Naive thymus-derived CD8-positive, alpha-beta T cell (primary cell): ENCODE measurements around the gene PRLH. TPM values are rescaled to one million over a fixed set of nuclear protein-coding genes. Genes with fewer than 3 reads are reported as not detected.
A peak's percentile ranks its signal among the peaks of the same experiment; 100 is the strongest.

Experiments
- ATAC-seq, 2 donors: fragments of 150-1000 bp; cut with Tn5 transposase in 1 of 2; sonication (Bioruptor Pico), chemical (Tn5 transposase) in 1 of 2; 1 replicate in 1 of 2; 2 replicates in 1 of 2; pipeline ENCODE4 v1.10.0; 2021; ENCODE audit warnings: mild to moderate bottlenecking in 2 of 2, moderate library complexity in 2 of 2
- POLR2A ChIA-PET: fragments of 350-600 bp; sonication (Branson Sonifier 250); formaldehyde crosslinking; loops from one replicate; lab custom pipeline; 2021; ENCODE audit warnings: antibody characterized with exemption; lab: Charles Lee
- DNase-seq, 10 donors: peaks; one replicate each; pipeline versions ENCODE4 v3.0.0 to v3.0.0-alpha.2; 2020 to 2022
- H3K27ac Mint-ChIP-seq, 10 donors: one replicate each; pipeline ENCODE4 v1.8.0; 2020 to 2022; ENCODE audit warnings: mild to moderate bottlenecking in 10 of 10, mixed read lengths in 10 of 10, moderate library complexity in 4 of 10, inconsistent platforms in 1 of 10
- H3K27me3 Mint-ChIP-seq, 5 donors: one replicate each; pipeline ENCODE4 v1.8.0; 2021 to 2022; ENCODE audit warnings: mixed read lengths in 5 of 5
- H3K36me3 Mint-ChIP-seq, 3 donors: one replicate each; pipeline ENCODE4 v1.8.0; 2020 to 2022; ENCODE audit warnings: mixed read lengths in 3 of 3, mild to moderate bottlenecking in 2 of 3, inconsistent platforms in 1 of 3
- H3K4me1 Mint-ChIP-seq, 4 donors: one replicate each; pipeline ENCODE4 v1.8.0; 2021 to 2022; ENCODE audit warnings: mixed read lengths in 4 of 4
- H3K4me3 Mint-ChIP-seq, 10 donors: one replicate each; pipeline ENCODE4 v1.8.0; 2020 to 2022; ENCODE audit warnings: mild to moderate bottlenecking in 10 of 10, mixed read lengths in 10 of 10, moderate library complexity in 6 of 10, inconsistent platforms in 1 of 10
- H3K9me3 Mint-ChIP-seq, 9 donors: one replicate each; pipeline ENCODE4 v1.8.0; 2020 to 2022; ENCODE audit warnings: mixed read lengths in 9 of 9, mild to moderate bottlenecking in 3 of 9, inconsistent platforms in 1 of 9, moderate library complexity in 1 of 9
- polyA plus RNA-seq, 3 donors: library from polyadenylated mRNA; unstranded; fragments of 300-500 nt; fragmentation: Illumina TruSeq; gene quantifications; one replicate each; pipeline ENCODE4 v1.2.3, GENCODE V29; 2021
- total RNA-seq, 8 experiments: library from RNA in 2 of 8; stranded (reverse) in 2 of 8; gene quantifications; one replicate each; pipeline ENCODE4 v1.2.3 and lab custom pipeline; 2021 to 2026

Gene PRLH
- total and polyA plus RNA-seq, 5 experiments from 2014 or later: not detected

DNA sequence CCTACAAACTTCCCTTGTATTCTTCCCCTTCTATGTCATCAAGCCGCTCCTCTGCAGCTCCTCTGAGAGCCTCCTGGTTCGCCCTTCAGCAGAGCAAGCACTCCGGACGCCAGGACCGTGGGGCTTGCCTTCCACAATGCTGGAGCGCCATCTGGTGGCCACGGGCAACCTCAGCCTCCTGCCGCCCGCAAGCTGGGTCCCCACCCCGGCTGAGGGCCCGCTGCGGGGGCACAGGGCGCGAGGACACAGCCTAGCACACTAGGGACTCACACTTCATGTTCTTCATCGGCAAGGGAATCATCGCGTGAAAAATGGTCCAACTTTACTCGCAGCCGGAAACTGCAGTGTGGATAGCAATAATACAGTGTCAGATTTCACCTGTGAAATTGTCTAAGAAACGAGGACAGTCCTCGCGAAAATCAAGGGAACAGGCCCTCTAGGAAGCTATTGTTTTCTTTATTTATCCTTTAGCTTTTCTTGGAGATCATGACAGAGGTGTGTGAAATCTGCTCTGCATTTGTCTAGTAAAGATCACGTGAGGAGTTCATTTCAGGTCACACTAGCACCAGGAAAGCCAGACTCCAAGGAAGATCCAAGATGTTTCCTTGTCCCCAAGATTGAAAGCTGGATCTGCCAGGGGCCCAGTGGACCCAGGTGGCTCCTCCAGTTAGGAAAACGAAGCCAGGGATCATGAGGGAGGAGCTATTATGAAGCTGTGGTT lies 5.8 kb downstream of the PRLH start:
- peak; percentile 98 to 100 for ATAC-seq
- H3K27ac Mint-ChIP-seq: peak overlapping the region in 4 of 10 donors; percentile 17 to 61 (median 36)
- DNase-seq: peak; percentile 70 to 92 (median 82)
- H3K27me3 Mint-ChIP-seq: peaks cover 0 to 9% (median 0%) of the 10 kb centered on the region in 5 donors
- POLR2A ChIA-PET: interaction anchor here (1.1 kb wide), 1 partner anchor 97 kb away, joined by 4 read pairs; no protein-coding TSS in a partner anchor
- H3K4me3 Mint-ChIP-seq: no peak overlapping the region
- H3K9me3 Mint-ChIP-seq: no peaks in the 10 kb centered on the region
- H3K36me3 Mint-ChIP-seq: no peaks in the 10 kb centered on the region
- peaks cover 3 to 6% (median 4%) of the 10 kb centered on the region in 4 donors for H3K4me1 Mint-ChIP-seq

DNA sequence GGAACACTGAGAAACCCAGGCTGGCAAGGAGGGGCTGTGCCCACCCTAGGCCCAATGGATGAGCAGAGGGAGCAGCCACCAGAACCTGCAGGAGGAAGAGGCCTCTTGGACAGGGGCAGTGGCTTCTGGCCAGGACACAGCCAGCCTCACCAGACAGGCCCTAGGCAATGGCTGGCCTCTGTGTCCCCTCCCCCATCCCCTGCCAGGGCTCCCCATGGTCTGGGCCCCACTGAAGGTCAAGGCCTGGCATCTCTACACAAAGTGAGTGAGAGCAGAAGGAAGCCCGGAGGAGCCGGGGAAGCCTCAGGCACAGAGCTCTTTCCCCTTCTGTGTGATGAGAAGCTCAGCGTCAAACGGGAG lies 6.3 kb downstream of the PRLH start:
- POLR2A ChIA-PET: no interaction called here
- Mint-ChIP-seq H3K27ac (no peak overlapping the region), H3K4me3 (no peak overlapping the region), H3K27me3 (peaks cover 0 to 8% (median 0%) of the 10 kb centered on the region in 5 donors), H3K4me1 (peaks cover 3 to 6% (median 4%) of the 10 kb centered on the region in 4 donors), H3K9me3 (no peaks in the 10 kb centered on the region), H3K36me3 (no peaks in the 10 kb centered on the region)
- ATAC-seq (no peak), DNase-seq (no peak)

GRCh38 chr2:237573721-237574415 lies 7.5 kb downstream of the PRLH start:
- Mint-ChIP-seq H3K9me3 (no peaks in the 10 kb centered on the region), H3K4me3 (no peak overlapping the region), H3K4me1 (peaks cover 3 to 6% (median 4%) of the 10 kb centered on the region in 4 donors), H3K36me3 (no peaks in the 10 kb centered on the region), H3K27me3 (peaks cover 0 to 8% (median 0%) of the 10 kb centered on the region in 5 donors), H3K27ac (peak overlapping the region in 5 of 10 donors; percentile 2 to 68 (median 45))
- DNase-seq: no peak
- POLR2A ChIA-PET: no interaction called here
- ATAC-seq: no peak

DNA sequence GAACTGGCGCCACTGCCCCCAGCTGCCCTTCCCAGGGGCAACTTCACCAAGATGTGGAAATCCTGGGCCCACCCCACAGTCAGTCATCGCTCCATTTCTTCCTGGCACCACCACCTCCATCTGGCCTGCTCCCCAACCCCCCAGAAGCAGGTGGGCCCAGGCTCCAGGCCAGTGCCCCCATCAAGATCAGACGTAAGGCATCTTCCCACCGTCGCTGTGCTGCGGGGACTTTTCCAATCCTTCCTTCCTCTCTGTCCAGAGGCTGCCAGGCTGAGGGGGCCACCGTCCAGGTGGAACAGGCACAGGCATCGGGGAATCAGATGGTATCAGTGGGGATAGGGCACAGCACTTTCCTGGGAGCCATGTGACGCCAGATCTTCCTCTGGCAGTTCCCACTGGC lies 8.1 kb downstream of the PRLH start:
- no peak for DNase-seq
- peak overlapping the region in 2 of 10 donors; percentile 28 to 53 for H3K27ac Mint-ChIP-seq
- no peaks in the 10 kb centered on the region for H3K9me3 Mint-ChIP-seq
- H3K36me3 Mint-ChIP-seq: no peaks in the 10 kb centered on the region
- POLR2A ChIA-PET: no interaction called here
- peaks cover 3 to 6% (median 4%) of the 10 kb centered on the region in 4 donors for H3K4me1 Mint-ChIP-seq
- H3K27me3 Mint-ChIP-seq: peaks cover 0 to 8% (median 0%) of the 10 kb centered on the region in 5 donors
- no peak overlapping the region for H3K4me3 Mint-ChIP-seq
- no peak for ATAC-seq

- no peaks in the 10 kb centered on the region for H3K9me3 Mint-ChIP-seq
- POLR2A ChIA-PET: no interaction called here
- no peak overlapping the region for H3K4me3 Mint-ChIP-seq
- H3K4me1 Mint-ChIP-seq: peaks cover 3 to 6% (median 4%) of the 10 kb centered on the region in 4 donors
- no peak for ATAC-seq
- H3K27me3 Mint-ChIP-seq: peaks cover 0 to 8% (median 0%) of the 10 kb centered on the region in 5 donors
- no peaks in the 10 kb centered on the region for H3K36me3 Mint-ChIP-seq
- H3K27ac Mint-ChIP-seq: peak overlapping the region in 2 of 10 donors; percentile 28 to 53
- no peak for DNase-seq
These were observed 8.8 kb downstream of the PRLH start for GRCh38 chr2:237574894-237575868.

GRCh38 chr2:237575869-237576862 lies 9.8 kb downstream of the PRLH start:
- Mint-ChIP-seq H3K27me3 (peaks cover 0 to 8% (median 0%) of the 10 kb centered on the region in 5 donors), H3K4me3 (no peak overlapping the region), H3K4me1 (peaks cover 3 to 8% (median 4%) of the 10 kb centered on the region in 4 donors), H3K36me3 (no peaks in the 10 kb centered on the region), H3K27ac (peak overlapping the region in 4 of 10 donors; percentile 37 to 86 (median 56)), H3K9me3 (no peaks in the 10 kb centered on the region)
- ATAC-seq: no peak
- POLR2A ChIA-PET: interaction anchor here (0.6 kb wide), 1 partner anchor 155 kb away, joined by 3 read pairs; no protein-coding TSS in a partner anchor
- DNase-seq: no peak

DNA sequence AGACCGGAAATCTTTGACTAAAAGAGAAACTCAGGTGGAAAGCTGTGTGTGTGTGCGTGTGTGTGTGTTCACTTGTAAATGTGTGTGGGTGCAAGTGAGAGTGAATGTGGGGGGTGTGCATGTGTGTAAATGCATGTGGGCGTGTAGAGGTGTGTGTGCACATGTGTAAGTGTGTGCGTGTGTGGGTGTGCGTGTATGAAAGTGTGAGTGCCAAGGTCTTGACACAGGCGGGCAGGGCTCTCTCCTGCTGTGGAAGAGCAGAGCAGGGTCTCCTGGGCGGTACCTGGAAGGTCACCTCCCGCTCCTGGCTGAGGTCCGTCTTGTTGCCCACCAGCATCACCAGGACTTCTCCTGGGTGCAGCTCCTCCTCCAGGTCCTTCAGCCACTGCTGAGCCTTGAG lies 10.6 kb downstream of the PRLH start:
- DNase-seq (no peak), ATAC-seq (no peak)
- Mint-ChIP-seq H3K27me3 (peaks cover 0 to 4% (median 0%) of the 10 kb centered on the region in 5 donors), H3K36me3 (no peaks in the 10 kb centered on the region), H3K9me3 (no peaks in the 10 kb centered on the region), H3K27ac (peak overlapping the region in 3 of 10 donors; percentile 57 to 86 (median 68)), H3K4me3 (no peak overlapping the region), H3K4me1 (peaks cover 1 to 10% (median 7%) of the 10 kb centered on the region in 4 donors)
- POLR2A ChIA-PET: no interaction called here

DNA sequence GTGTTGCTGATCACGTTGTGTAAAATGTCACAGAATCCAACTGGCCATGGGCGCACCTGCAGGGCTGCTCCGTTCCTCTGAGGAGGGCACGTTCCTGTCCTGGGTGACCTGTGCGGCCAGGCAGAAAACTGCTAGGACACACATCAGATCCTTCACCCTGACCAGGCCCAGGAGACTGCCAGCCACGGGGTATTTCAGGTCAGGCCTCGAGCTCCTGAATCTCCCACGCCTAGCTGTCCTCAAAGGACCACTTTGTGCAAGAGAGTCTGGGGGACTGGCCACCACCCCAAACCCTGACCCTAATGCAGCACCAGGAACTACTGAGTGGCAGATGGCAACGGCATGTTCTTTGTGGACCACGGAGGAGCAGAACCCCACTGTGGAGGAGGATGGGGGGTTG lies 11.1 kb downstream of the PRLH start:
- POLR2A ChIA-PET: no interaction called here
- peak overlapping the region in 2 of 10 donors; percentile 57 to 86 for H3K27ac Mint-ChIP-seq
- no peaks in the 10 kb centered on the region for H3K9me3 Mint-ChIP-seq
- ATAC-seq (no peak), DNase-seq (no peak)
- peaks cover 0 to 4% (median 0%) of the 10 kb centered on the region in 5 donors for H3K27me3 Mint-ChIP-seq
- no peaks in the 10 kb centered on the region for H3K36me3 Mint-ChIP-seq
- no peak overlapping the region for H3K4me3 Mint-ChIP-seq
- H3K4me1 Mint-ChIP-seq: peaks cover 0 to 7% (median 5%) of the 10 kb centered on the region in 4 donors

DNA sequence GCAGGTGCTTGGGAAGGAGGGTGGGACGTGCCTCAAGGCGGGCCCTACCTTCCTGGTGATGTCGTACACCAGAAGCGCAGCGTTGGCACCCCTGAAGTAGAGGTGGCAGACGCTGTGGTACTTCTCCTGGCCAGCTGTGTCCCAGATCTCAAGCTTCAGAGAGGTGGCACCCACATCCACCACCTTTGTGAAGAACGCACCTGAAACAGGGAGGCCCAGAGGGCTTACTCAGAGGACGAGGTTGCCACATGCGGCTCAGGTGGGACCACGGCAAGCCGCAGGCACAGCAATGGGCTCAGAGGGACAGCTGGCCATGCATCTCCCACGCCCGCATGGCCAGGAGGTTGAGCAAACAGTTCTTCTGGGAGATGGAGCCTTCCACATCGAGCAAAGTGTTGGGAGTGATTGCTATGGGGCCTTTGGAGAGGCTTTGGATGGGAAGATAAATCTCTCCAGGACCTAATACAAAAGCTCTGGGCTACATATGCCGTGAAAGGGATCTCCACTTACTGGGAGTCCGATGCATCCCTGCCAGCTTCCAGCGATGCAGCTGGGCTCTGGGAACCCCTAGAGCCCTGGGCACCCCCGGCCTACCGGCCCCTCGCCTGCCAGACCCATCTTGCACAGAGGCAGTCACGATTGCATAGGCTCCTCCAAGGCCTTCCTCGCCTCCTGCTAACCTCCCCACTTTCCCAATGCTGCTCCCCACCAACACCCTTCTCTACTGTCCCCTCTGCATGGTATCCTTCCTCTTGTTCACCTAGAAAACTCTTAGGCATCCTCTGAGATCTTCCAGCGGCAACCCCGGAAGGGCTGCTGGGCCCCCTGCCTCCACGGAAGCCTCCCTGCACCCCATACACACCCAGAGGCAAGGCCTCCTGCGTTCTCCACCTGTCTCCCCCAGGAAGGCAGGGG lies 11.8 kb downstream of the PRLH start:
- POLR2A ChIA-PET: no interaction called here
- no peak overlapping the region for H3K4me3 Mint-ChIP-seq
- no peak for ATAC-seq
- H3K4me1 Mint-ChIP-seq: peaks cover 0 to 7% (median 5%) of the 10 kb centered on the region in 4 donors
- peaks cover 0 to 4% (median 0%) of the 10 kb centered on the region in 5 donors for H3K27me3 Mint-ChIP-seq
- H3K9me3 Mint-ChIP-seq: no peaks in the 10 kb centered on the region
- peak overlapping the region in 1 of 10 donors; percentile 60 for H3K27ac Mint-ChIP-seq
- DNase-seq: no peak
- H3K36me3 Mint-ChIP-seq: no peaks in the 10 kb centered on the region

DNA sequence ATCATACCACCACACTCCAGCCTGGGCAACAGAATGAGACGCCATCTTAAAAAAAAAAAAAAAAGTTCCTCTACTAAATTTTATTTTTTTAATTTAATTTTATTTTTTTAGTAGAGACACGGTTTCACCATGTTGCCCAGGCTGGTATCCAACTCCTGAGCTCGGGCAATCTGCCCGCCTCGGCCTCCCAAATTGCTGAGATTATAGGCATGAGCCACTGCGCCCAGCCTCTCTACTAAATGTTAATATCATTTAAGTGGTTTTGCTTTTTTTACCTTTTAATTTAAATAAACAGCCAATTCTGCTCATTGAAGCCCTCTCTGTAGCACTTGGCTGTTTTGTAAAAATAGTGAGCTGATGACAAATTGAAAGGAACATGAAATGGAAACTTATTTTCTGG lies 15.0 kb downstream of the PRLH start:
- H3K9me3 Mint-ChIP-seq: no peaks in the 10 kb centered on the region
- peaks cover 0 to 2% (median 0%) of the 10 kb centered on the region in 5 donors for H3K27me3 Mint-ChIP-seq
- no peak for DNase-seq
- H3K4me3 Mint-ChIP-seq: peak overlapping the region in 3 of 10 donors; percentile 26 to 79 (median 31)
- POLR2A ChIA-PET: interaction anchor here (0.7 kb wide), 1 partner anchor 300 kb away, joined by 3 read pairs; no protein-coding TSS in a partner anchor
- H3K27ac Mint-ChIP-seq: peak overlapping the region in 9 of 10 donors; percentile 12 to 77 (median 65)
- H3K4me1 Mint-ChIP-seq: peaks cover 0 to 7% (median 5%) of the 10 kb centered on the region in 4 donors
- no peaks in the 10 kb centered on the region for H3K36me3 Mint-ChIP-seq
- no peak for ATAC-seq
